GM23338 (cell line): ENCODE measurements around the gene ZNF268.

ENCODE experiments used
- EZH2 ChIP-seq: fragments of 200-600 bp; sonication (generic); IDR thresholded peaks from one replicate; pipeline ENCODE4 v1.8.0; 2017; ENCODE audit warnings: antibody characterized with exemption, mild to moderate bottlenecking, low read depth; ENCODE audit not compliant: unreplicated experiment
- JUNB ChIP-seq: IDR thresholded peaks from one replicate; pipeline ENCODE4 v1.6.1; 2016; ENCODE audit warnings: antibody characterized with exemption; ENCODE audit not compliant: unreplicated experiment
- TF ChIP-seq, protein P1 (sequence below), 2 experiments: fragments of 200-600 bp in 1 of 2; sonication (generic) in 1 of 2; conservative IDR thresholded peaks; 2 replicates each; pipeline versions ENCODE4 v1.5.1 to v1.6.1; 2016 to 2017; ENCODE audit warnings: antibody characterized with exemption in 2 of 2, low read depth in 2 of 2, mild to moderate bottlenecking in 2 of 2, moderate library complexity in 1 of 2

DNA sequence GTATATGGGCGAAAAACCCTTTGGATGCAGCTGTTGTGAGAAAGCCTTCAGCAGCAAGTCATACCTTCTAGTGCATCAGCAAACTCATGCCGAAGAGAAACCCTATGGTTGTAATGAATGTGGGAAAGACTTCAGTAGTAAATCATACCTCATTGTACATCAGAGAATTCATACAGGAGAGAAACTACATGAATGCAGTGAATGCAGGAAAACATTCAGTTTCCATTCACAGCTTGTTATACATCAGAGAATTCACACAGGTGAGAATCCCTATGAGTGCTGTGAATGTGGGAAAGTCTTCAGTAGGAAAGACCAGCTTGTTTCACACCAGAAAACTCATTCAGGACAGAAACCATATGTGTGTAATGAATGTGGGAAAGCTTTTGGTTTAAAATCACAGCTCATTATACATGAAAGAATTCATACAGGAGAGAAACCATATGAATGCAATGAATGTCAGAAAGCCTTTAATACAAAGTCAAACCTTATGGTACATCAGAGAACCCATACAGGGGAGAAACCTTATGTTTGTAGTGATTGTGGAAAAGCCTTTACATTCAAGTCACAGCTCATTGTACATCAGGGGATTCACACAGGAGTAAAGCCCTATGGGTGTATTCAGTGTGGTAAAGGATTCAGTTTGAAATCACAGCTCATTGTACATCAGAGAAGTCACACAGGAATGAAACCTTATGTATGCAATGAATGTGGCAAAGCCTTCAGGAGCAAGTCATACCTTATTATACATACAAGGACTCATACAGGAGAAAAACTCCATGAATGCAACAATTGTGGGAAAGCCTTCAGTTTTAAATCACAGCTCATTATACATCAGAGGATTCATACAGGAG lies 21.4 kb downstream of the ZNF268 start:
- TF ChIP-seq, protein P1, sequence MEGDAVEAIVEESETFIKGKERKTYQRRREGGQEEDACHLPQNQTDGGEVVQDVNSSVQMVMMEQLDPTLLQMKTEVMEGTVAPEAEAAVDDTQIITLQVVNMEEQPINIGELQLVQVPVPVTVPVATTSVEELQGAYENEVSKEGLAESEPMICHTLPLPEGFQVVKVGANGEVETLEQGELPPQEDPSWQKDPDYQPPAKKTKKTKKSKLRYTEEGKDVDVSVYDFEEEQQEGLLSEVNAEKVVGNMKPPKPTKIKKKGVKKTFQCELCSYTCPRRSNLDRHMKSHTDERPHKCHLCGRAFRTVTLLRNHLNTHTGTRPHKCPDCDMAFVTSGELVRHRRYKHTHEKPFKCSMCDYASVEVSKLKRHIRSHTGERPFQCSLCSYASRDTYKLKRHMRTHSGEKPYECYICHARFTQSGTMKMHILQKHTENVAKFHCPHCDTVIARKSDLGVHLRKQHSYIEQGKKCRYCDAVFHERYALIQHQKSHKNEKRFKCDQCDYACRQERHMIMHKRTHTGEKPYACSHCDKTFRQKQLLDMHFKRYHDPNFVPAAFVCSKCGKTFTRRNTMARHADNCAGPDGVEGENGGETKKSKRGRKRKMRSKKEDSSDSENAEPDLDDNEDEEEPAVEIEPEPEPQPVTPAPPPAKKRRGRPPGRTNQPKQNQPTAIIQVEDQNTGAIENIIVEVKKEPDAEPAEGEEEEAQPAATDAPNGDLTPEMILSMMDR (conservative IDR thresholded peaks at IDR 0.05; ENCODE audit: low read depth in 2 of 2), result no peak
- TF ChIP-seq EZH2 (no peak), JUNB (no peak)
